ENCODE data around the gene SLC39A12. TPM values are rescaled to one million over a fixed set of nuclear protein-coding genes. Genes with fewer than 3 reads are reported as not detected.

Gene SLC39A12
- not detected in 2 replicates for total RNA-seq

DNA sequence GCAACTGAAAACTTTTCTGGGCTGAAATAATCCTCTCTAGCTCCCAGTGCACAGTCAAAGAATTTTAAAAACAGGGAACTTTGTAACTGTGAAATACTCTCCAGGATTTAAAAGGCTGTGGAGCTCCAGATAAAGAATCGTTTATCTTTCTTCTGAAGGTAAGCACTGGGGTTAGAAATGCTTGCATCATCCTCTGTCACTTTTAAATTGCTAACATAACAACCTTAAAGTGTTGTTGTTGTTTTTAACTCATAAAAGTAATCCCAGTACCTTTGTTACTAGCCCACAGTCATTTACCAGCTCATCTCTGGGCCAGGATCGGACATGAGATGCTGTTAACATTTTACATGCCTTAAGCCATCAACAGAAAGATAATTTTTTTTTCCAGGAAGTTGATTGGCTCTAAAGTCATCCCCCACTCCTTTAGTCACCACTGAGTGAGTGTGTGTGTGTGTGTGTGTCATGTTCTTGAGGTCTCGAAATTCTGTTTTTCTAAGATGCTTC, at the start of gene SLC39A12:
Gene SLC39A12 (plus strand): TSS at position 51 of the 504 bp plus-strand sequence. CDS start 1,359 bp downstream, outside the sequence.

Other genes starting within 250 kb of the SLC39A12 start
- gene TMEM236, start 199.7 kb upstream of the SLC39A12 start, total RNA-seq = under 0.01 and 0.07 TPM in 2 replicates
- gene MRC1, start 142.6 kb upstream of the SLC39A12 start, total RNA-seq = under 0.01 TPM in 1 of 2 replicates, not detected in the other
- 0.20 and 0.36 TPM in 2 replicates for gene CACNB2, start 188.5 kb downstream of the SLC39A12 start, total RNA-seq